Neural cell (in vitro differentiated cells): ENCODE results near the gene UQCRQ.

ENCODE experiments used
- EP300 ChIP-seq: fragments of 450-650 bp; conservative IDR thresholded peaks from 2 replicates; pipeline ENCODE4 v1.6.1; 2014; ENCODE audit warnings: antibody characterized with exemption, mild to moderate bottlenecking, moderate library complexity; ENCODE audit not compliant: poor library complexity, severe bottlenecking
- SMC3 ChIP-seq: fragments of 450-650 bp; conservative IDR thresholded peaks from 2 replicates; pipeline ENCODE4 v1.6.1; 2014; ENCODE audit warnings: antibody characterized with exemption, mild to moderate bottlenecking, moderate library complexity; ENCODE audit not compliant: poor library complexity
- TAF1 ChIP-seq: IDR thresholded peaks from 2 replicates; pipeline ENCODE4 v1.6.1; 2012; ENCODE audit warnings: low read depth
- TF ChIP-seq, protein P1 (sequence below): fragments of 450-650 bp; IDR thresholded peaks from 2 replicates; pipeline ENCODE4 v1.5.1; 2014; ENCODE audit warnings: antibody characterized with exemption, mild to moderate bottlenecking, moderate library complexity; ENCODE audit not compliant: poor library complexity, severe bottlenecking

DNA sequence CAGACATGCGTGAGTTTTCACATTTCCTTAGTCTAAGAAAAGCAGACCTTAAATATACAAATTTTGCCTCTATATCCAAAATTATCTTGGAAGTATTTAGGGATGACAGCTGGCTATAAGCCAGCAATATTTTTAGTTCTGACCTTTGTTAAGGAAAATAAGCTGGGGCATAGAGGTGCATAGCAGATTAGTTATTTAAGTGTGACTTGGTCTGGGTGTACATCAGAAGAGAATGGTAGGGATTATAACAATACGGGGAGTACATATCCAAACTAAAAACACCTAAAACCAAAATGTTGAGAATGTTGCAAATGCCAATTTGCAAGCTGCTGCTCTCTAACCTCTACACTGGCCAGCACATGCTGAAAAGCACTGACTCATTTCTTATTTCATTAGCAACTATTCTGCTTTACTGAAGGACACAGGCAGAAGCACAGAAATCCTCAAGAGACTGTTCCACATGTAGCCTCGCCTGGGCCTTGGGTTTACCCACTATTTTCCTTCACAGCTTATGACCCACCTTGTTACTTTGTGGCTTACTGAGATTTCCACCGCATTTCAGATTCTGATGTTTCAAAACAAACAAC lies 29.4 kb downstream of the UQCRQ start:
- TF ChIP-seq, protein P1, sequence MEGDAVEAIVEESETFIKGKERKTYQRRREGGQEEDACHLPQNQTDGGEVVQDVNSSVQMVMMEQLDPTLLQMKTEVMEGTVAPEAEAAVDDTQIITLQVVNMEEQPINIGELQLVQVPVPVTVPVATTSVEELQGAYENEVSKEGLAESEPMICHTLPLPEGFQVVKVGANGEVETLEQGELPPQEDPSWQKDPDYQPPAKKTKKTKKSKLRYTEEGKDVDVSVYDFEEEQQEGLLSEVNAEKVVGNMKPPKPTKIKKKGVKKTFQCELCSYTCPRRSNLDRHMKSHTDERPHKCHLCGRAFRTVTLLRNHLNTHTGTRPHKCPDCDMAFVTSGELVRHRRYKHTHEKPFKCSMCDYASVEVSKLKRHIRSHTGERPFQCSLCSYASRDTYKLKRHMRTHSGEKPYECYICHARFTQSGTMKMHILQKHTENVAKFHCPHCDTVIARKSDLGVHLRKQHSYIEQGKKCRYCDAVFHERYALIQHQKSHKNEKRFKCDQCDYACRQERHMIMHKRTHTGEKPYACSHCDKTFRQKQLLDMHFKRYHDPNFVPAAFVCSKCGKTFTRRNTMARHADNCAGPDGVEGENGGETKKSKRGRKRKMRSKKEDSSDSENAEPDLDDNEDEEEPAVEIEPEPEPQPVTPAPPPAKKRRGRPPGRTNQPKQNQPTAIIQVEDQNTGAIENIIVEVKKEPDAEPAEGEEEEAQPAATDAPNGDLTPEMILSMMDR: no peak
- TF ChIP-seq TAF1 (no peak), EP300 (no peak), SMC3 (no peak)
